ENCODE data around the gene LRRC75A.

The LRRC75A gene

DNA sequence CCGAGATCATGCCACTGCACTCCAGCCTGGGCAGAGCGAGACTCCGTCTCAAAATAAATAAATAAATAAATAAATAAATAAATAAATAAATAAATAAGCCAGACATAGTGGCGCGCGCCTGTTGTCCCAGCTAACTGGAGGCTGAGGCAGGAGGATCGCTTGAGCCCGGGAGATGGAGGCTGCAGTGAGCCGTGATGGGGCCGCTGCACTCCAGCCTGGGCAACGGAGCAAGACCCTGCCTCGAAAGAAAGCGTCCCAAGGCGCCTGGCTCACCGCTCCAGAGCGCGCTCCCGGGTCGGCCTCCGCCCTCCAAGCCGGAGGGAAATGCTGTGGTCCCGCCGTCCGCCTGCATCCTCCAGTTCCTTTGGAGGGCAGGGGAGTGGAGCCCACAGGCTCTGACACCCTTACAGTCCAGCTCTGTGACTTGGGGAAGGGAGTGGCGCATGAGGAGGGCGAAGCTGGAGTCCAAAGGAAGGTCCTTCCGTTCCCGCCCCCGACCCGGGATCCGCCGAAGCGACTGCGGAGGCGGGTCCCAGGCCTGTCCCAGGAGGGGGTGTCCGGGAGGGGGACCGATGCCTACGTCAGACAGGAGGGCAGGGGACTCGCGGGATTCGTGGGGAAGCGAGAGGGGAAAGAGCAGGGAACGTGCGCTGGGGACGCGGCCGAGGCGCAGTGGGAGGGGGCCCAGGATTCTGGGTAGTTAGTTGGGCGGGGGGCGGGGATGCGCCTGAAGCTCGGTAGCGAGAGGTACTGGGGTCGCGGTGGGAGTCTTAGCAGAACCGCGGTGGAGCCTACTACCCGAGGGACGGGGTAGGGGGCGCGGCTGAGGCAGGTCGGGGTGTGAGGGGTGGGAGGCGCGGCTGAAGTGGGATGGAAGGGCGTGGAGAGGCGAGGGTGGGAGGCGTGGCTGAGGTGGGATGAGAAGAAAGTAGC, 85.0 kb downstream of the LRRC75A start:
- TF ChIP-seq, protein P1, sequence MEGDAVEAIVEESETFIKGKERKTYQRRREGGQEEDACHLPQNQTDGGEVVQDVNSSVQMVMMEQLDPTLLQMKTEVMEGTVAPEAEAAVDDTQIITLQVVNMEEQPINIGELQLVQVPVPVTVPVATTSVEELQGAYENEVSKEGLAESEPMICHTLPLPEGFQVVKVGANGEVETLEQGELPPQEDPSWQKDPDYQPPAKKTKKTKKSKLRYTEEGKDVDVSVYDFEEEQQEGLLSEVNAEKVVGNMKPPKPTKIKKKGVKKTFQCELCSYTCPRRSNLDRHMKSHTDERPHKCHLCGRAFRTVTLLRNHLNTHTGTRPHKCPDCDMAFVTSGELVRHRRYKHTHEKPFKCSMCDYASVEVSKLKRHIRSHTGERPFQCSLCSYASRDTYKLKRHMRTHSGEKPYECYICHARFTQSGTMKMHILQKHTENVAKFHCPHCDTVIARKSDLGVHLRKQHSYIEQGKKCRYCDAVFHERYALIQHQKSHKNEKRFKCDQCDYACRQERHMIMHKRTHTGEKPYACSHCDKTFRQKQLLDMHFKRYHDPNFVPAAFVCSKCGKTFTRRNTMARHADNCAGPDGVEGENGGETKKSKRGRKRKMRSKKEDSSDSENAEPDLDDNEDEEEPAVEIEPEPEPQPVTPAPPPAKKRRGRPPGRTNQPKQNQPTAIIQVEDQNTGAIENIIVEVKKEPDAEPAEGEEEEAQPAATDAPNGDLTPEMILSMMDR (IDR thresholded peaks at IDR 0.05): no peak

DNA sequence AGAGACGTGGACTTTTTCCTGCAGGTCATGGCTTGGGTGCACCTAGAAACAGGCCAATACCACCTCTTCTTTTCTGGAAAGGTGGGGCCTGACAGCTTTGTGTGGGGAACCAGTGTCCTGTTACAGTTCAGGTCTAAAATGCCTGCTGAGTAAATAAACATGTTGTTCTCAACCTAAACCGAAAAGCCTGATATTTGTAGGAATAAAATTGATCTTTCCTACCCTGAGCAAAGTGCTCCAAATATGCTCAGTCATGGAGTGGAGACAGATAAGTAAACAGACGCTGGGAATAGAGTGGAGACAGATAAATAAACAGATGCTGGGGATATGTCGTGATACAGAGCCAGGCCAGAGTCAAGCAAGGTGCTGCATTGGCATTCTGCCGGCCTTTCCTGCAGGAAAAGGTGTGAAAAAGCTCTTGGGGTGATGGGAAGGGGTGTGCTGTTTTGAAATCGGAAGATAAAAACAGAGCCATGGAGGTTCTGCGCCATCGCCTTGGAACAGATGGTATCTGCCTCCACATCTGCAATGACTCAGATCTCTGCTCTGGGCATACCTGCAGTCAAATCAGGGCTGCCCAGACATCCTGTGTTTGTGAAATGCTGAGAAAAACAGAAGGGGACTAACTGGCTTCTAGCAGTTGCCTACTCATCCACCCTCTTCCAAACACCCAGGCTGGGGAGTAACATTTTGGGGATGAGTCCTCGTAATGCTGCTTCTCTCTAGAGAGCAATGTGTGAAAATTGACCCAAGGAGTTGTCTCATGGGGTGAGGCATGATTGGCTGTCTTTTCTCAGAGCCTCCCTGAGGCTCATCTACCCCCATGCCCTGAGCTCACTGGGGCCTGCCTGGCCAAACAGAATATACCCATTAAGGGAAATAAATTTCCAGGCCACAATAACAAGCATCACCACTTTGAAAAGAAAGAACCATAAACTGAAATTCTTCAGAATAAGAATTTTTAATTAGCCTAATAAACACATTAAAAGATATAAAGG, 93.4 kb downstream of the LRRC75A start:
- TF ChIP-seq, protein P1 (IDR thresholded peaks at IDR 0.05): no peak

Measured in LNCAP (cell line).